ENCODE data around the gene BAIAP3. TPM values are rescaled to one million over a fixed set of nuclear protein-coding genes. Genes with fewer than 3 reads are reported as not detected.

The BAIAP3 gene
- total RNA-seq, 1 experiment from 2014 or later, result 6.8 TPM

GRCh38 chr16:1309888-1310831 lies 23.3 kb upstream of the BAIAP3 start:
- Histone ChIP-seq H2BK120ac (ENCODE audit: low read depth, low read length, poor library complexity, severe bottlenecking) (no peak overlapping the region), H3K4me1 (ENCODE audit: insufficient read depth, low read length) (no peaks in the 10 kb centered on the region; the same call in 1 of the 2 replicates), H3K18ac (ENCODE audit: insufficient read length, low read depth, low read length) (no peak overlapping the region), H3K4ac (ENCODE audit: low read depth, low read length) (no peak overlapping the region), H4K8ac (replicated peaks; ENCODE audit: insufficient read length, low read depth, low read length) (no peak overlapping the region), H3K23me2 (ENCODE audit: insufficient read length, low read depth, low read length, poor library complexity, severe bottlenecking) (peaks cover 13% of the 10 kb centered on the region), H3K9ac (ENCODE audit: extremely low read depth, insufficient read length, low read length) (peak overlapping the region; percentile 71), H2AK5ac (ENCODE audit: insufficient read length, low read length) (no peak overlapping the region), H2BK5ac (ENCODE audit: insufficient read length, low read length) (no peak overlapping the region), H3K9me3 (ENCODE audit: control insufficient read depth, low read depth, low read length) (no peaks in the 10 kb centered on the region), H2AFZ (ENCODE audit: low read length) (no peak overlapping the region), H3K79me2 (ENCODE audit: insufficient read depth, low read length) (peaks cover 47% of the 10 kb centered on the region), H3K14ac (ENCODE audit: insufficient read depth, low read length) (peak overlapping the region; percentile 57; the same call in 1 of the 2 replicates), H2BK12ac (ENCODE audit: insufficient read length, low read depth, low read length) (no peak overlapping the region), H3K56ac (ENCODE audit: insufficient read length, low read depth, low read length) (no peak overlapping the region), H3K27me3 (ENCODE audit: insufficient read depth, low read length) (no peaks in the 10 kb centered on the region), H4K20me1 (ENCODE audit: control insufficient read depth, insufficient read depth, insufficient read length) (peaks cover 5% of the 10 kb centered on the region), H3K4me2 (ENCODE audit: insufficient read depth, insufficient read length, low read length) (peak overlapping the region; percentile 98), H3K23ac (ENCODE audit: insufficient read length, low read depth, low read length) (no peak overlapping the region), H3K27ac (ENCODE audit: insufficient read length, low read depth, low read length) (no peak overlapping the region), H3K79me1 (ENCODE audit: insufficient read depth, low read depth, low read length, poor library complexity, severe bottlenecking) (peaks cover 9% of the 10 kb centered on the region), H3T11ph (ENCODE audit: low read length) (no peak overlapping the region), H4K5ac (ENCODE audit: insufficient read length, low read depth, low read length) (no peak overlapping the region), H2BK20ac (ENCODE audit: low read depth, low read length, poor library complexity, severe bottlenecking) (no peak overlapping the region), H2BK15ac (ENCODE audit: low read depth, low read length) (no peak overlapping the region), H4K91ac (ENCODE audit: insufficient read length, low read depth, low read length) (no peak overlapping the region)
- TF ChIP-seq CTCF (conservative IDR thresholded peaks at IDR 0.05), result no peak
- no peak for DNase-seq
- Mint-ChIP-seq H3K27ac (peak overlapping the region; percentile 90 to 97 (median 97)), H3K27me3 (ENCODE audit: low read depth) (no peaks in the 10 kb centered on the region), H3K4me3 (peak overlapping the region; percentile 95 to 99), H3K36me3 (ENCODE audit: insufficient read depth in 1 of 3, low read depth in 3 of 3) (peaks cover 19 to 34% (median 28%) of the 10 kb centered on the region in 3 experiments), H3K9me3 (peaks cover 4 to 6% of the 10 kb centered on the region in 2 experiments), H3K4me1 (peaks cover 13 to 25% of the 10 kb centered on the region in 2 experiments)
- no CpG with 5 or more reads among the region's 77 CpGs for WGBS (ENCODE audit: extremely low coverage, insufficient read length, low lambda C conversion rate)

Data from H9 (cell line).